GF-D8 (cell line): Measurements from ENCODE around the gene MEF2B.
"Not testable (repeated sequence)": the region's sequence is repeated elsewhere in the genome, so short reads cannot be mapped to it uniquely, and the experiment has no call there.

ENCODE experiments used
- DNase-seq: peaks from one replicate; lab custom pipeline; 2025; lab: John Stamatoyannopoulos, UW

MEF2B gene

DNA sequence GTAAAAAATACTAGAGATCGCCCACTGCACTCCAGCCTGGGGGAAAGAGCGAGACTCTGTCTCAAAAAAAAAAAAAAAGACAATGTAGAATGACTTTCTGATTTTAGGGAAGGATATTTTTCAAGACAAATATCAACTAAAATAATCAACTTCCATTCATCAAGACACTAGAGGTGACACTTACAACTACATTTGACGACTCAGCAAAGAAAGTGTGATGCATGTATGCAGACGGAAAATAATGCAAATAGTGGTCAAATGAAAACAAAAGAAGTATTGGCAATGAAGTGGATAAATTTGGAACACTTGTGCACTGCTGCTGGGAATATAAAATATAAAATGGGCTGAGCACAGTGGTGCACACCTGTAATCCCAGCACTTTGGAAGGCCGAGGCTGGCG is 44.0 kb downstream of the MEF2B start:
- DNase-seq, result no peak

GRCh38 chr19:19123386-19123785 is 46.7 kb downstream of the MEF2B start:
- no peak for DNase-seq

DNA sequence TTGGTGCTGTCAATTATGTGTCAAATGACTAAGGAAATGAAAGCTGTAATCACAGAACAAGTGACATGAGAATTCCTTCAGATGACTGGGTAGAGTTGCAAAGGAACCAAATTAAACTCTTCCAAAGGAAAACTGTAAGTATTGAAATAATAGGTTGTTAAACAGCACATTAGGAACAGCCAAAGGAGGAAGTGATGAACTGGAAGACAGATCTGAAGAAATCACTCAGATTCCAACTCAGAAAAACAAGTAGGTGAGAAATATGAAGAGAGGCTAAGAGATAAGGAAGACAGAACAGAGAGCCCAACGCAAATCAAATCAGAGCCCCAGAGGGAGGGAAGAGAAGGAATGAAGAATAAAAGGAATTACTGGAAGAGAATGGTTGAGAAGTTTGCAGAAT is 47.2 kb downstream of the MEF2B start:
- no peak for DNase-seq

GRCh38 chr19:19121371-19121770 is 48.7 kb downstream of the MEF2B start:
- DNase-seq, result no peak

GRCh38 chr19:19120308-19121231 is 49.5 kb downstream of the MEF2B start:
- DNase-seq, result no peak

DNA sequence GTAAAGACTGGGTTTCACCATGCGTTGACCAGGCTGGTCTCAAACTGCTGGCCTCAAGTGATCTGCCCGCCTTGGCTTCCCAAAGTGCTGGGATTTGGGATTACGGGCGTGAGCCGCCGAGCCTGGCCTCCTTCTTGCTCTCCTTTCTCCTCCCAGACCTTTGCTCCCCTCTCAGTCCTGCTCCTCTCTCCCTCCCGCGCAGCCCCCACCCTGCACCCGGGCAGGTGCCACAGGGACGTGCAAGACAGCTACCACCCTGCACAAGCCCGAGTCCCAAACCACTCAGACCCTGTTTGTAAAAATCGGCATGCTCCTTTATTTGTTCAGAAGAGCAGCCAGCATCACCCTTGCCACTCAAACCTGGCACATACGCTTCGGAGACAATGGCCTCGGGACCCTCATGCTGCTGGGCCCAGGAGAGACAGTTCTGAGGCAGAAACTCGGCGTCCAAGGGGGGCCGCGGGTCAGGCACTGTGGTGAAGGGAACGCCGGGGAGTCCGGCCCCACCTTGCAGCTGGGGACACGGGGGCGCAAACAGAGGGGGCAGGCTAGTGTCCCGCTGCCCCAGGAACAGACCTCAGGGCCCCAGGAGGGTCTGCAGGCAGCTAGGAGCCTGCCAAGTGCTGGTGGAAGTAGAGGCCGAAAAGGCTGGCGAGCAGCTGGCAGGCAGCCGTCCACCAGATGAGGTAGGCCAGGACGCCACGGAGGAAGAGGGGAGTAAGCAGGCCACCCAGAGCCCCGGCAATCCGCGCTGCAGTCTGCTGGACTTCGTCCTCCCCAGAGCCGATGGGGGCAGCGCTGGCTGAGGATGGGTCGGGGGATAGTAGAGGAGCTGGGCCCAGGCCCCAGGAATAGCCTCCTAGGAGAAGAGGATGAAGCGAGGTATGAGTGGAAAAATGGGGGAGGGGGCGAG is 50.5 kb downstream of the MEF2B start:
- no peak for DNase-seq

DNA sequence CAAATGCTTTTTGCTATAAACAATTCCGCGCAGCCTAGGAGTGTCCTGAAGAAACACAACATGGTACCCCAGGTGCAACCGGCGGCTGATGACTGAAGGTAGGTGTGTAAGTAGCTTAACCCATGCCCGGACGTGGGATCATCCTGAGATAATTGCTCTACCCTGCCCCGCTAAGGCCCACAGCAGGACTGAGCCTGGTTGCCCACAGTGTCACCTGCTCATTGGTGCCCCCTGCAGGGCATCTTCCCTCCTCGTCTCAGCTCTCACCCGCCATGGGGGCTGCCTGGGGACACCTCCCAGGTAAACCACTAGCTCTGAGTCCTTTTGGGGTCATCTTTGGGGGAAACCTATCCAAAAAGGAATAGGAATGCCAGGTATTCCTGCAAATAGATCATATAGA is 54.1 kb downstream of the MEF2B start:
- no peak for DNase-seq

- DNase-seq, result no peak
Measured at GRCh38 chr19:19113040-19113626, 56.9 kb downstream of the MEF2B start.

GRCh38 chr19:19111967-19112580 is 58.0 kb downstream of the MEF2B start:
- DNase-seq, result no peak

DNA sequence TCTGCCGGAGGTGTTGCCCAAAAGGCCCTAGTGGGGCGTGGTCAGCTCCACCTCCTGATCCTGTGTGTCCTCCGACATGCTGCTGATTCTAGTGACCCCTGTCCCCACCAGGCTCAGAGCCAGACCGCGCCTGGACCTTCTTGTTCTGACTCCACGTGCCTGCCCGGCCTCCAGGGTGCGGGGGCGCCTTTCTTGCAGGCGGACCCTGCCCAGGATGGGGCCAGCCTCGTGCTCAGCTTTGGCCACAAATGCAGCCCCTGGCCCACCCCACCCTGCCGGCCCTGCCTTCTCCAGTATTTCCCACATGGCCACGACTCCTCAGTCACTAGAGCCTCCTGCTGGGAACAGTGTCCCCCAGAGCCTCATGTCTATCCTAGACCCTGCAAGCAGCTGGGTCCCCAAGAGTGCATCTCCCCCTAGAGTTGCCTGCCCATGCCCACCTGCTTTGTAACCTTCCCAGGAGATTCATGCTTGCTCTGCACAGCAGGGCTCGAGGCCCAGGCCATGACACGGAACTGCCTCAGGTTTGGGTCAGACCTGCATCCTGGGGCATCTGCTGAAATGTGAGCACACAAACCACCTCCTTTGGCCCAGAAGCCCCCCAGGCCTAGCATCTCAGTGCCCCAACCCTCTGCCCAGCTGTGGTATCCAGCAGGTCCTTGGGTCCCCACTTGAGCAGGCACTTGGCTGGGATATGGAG is 58.8 kb downstream of the MEF2B start:
- DNase-seq, result no peak

DNA sequence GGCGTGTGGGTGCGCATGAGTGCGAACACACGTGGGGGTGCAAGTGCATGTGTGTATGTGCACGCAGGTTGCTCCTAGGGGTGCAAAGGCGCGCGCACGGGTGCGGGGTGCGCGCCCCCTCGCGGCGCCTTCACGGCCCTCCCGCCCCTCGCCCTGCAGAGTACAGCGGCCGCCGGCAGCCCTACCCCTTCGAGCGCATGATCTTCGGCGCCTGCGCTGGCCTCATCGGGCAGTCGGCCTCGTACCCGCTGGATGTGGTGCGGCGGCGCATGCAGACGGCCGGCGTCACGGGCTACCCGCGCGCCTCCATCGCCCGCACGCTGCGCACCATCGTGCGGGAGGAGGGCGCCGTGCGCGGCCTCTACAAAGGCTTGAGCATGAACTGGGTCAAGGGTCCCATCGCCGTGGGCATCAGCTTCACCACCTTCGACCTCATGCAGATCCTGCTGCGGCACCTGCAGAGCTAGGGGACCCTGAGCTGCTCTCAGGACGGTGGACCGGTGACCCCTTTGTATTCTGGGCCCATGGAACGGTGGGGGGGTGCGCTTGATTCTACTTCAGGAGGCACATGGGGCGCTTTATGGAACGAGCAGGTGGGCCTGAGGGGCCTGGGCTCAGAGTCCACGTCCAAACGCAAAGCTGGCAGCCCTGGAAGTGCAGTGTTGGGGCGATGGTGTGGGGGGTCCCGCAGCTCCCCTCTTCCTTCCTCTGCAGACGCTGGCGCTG is 59.5 kb downstream of the MEF2B start:
- DNase-seq, result no peak

DNA sequence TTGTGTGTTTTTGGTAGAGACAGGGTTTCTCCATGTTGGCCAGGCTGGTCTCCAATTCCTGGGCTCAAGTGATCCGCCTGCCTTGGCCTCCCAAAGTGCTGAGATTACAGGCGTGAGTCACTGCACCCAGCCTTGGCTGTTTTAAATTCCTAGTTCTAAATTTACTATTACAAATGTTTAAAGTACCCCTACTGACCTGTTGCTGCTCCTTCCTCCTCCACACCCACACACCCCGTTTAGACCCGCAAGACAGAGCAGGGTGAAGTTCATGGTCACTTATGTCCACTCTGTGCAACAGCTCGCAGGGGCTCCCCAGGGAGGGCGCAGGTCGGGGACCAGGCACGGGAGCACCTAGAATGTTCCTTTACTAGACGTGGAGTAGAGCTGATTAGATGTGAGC is 60.5 kb downstream of the MEF2B start:
- no peak for DNase-seq

DNA sequence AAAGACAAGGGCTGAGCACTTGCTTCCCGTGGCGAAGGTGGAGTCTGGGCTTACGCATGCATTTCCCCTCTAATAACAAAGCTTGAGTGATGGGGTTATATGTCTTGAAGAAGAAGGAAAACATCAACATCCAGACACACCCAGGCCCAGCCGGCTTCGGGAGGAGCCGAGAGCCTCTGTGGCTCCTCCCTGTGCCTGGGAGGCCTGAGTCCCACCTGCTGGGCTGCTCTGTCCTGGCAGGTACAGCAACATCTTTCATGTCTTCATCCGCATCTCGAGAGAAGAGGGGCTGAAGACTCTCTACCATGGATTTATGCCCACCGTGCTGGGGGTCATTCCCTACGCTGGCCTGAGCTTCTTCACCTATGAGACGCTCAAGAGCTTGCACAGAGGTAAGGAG is 62.4 kb downstream of the MEF2B start:
- no peak for DNase-seq

DNA sequence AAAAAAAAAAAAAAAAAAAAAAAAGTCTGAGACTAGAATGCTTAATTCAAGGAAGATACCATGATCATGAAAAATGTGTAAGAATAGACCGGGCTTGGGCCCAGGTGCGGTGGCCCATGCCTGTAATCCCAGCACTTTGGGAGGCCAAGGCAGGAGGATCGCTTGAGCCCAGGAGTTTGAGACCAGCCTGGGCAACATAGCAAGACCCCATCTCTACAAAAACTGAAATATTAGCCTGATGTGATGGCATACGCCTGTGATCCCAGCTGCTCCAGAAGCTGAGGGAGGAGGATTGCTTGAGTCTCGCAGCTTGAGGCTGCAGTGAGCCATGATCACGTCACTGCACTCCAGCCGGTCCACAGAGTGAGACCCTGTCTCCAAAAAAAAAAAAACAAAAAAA is 63.1 kb downstream of the MEF2B start:
- not testable (repeated sequence) for DNase-seq

DNA sequence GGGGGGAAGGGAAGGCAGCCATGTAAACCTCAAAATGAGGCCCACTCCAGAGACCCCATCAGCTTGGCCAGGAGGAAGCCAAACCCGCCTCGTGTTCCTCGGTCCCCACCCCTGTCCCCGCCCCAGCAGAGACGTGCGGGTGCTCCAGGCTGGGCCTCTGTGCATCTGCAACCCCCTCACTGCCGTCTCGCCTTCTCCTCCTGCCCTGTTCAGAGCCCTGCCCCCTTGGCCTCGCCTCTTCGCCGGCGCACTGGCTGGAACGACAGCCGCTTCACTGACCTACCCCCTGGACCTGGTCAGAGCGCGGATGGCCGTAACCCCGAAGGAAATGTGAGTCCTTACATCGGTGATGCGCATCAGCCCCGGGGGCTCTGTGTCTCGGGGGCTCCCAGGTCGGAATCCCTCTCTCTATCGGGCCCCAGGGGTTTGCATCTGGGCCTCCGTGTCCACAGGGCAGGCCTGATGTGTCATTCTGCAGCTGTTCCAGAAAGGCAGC is 64.0 kb downstream of the MEF2B start:
- DNase-seq, result no peak

GRCh38 chr19:19105365-19106055 is 64.6 kb downstream of the MEF2B start:
- no peak for DNase-seq

GRCh38 chr19:19103167-19103566 is 66.9 kb downstream of the MEF2B start:
- DNase-seq, result no peak

DNA sequence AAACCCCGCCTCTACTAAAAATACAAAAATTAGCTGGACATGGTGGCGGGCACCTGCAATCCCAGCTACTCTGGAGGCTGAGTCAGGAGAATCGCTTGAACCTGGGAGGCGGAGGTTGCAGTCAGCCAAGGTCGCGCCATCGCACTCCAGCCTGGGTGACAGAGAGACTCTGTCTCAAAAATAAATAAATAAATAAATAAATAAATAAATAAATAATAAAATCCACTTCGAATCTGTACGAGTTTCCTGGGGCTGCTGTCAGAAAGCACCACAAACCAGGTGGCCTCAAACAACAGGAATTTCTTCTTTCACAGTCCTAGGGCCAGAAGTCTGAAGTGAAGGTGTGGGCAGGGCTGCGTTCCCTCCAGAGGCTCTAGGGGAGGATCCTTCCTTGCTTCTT is 67.5 kb downstream of the MEF2B start:
- not testable (repeated sequence) for DNase-seq

DNA sequence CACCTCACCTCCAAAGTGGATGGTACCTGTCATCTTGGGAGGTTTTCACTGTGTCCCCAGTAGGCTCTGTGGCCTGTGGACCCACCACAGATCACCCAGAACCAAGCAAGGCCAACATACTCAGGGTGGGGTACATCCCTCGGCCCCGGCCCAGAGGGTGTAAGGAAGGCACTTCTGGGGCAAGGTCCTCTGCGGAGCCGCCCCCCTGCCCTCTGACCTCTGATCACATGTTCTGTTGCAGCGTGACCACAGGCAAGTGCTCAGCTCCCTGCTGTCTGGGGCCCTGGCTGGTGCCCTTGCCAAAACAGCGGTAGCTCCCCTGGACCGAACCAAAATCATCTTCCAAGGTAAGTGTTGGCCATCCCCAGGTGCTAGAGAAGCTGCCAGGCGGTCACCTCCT is 68.5 kb downstream of the MEF2B start:
- no peak for DNase-seq
